H1 (cell line): ENCODE results near the gene MVK. TPM values are rescaled to one million over a fixed set of nuclear protein-coding genes. Genes with fewer than 3 reads are reported as not detected.

Source experiments
- FOSL1 ChIP-seq: IDR thresholded peaks from 2 replicates; pipeline ENCODE4 v1.6.1; 2011; ENCODE audit warnings: mild to moderate bottlenecking, low read depth, low read length, moderate library complexity; ENCODE audit not compliant: insufficient read depth
- TBP ChIP-seq: IDR thresholded peaks from 2 replicates; pipeline ENCODE4 v1.6.1; 2011; ENCODE audit warnings: low read depth, low read length, improper control_type of control experiment
- polyA plus RNA-seq, 7 experiments: library from polyadenylated mRNA; depleted of rRNA in 3 of 7; stranded (reverse) in 5 of 7; unstranded in 2 of 7; fragments of >200 nt in 5 of 7; fragments of 200-250 nt in 2 of 7; gene quantifications; 1 replicate in 5 of 7; 2 replicates in 1 of 7; 4 replicates in 1 of 7; pipeline versions ENCODE4 v1.2.1 to v1.2.3, GENCODE V29; 2011 to 2013; ENCODE audit warnings: missing spikeins in 2 of 7, mixed read lengths in 2 of 7
- total RNA-seq: library from RNA; stranded (reverse); fragmentation: NEBNext Ultra II Directional; extraction: Animal tissue kit (Norgen Biotek cat#: 25700); gene quantifications from 2 replicates; pipeline ENCODE4 v1.2.1, GENCODE V29; 2021

The MVK gene
- total and polyA plus RNA-seq, 2 of the 8 experiments (the other 6 are each of a cell fraction or from before 2014, with no cell fraction given), result 15.7 to 20.9 TPM

DNA sequence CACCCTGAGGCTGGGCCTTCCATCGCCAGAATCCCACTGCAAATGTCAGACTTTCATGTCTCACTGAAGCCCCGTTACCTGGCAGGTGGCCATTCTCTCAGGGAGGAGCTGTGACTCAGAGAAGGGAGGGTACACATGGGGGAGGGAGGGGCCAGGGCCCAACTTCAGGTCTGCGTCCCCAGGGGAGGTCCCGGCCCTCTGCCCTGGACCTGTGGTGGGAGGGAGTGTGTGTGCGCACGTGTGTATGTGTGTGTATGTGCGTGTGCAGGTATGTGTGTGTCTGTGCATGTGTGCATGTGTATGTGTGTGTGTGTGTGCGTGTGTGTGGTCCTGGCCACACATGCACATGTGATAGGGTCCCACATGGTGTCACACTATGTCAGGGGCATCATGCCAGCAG lies 50.9 kb downstream of the MVK start (continued):
- TF ChIP-seq TBP (no peak), FOSL1 (no peak)
